GM21447 (cell line): ENCODE results near the gene WSCD2.

Source experiments
- ATAC-seq: cut with Tn5 transposase; IDR thresholded peaks from one replicate; pipeline ENCODE4 v1.9.1; 2021; ENCODE audit not compliant: unreplicated experiment

Gene WSCD2

DNA sequence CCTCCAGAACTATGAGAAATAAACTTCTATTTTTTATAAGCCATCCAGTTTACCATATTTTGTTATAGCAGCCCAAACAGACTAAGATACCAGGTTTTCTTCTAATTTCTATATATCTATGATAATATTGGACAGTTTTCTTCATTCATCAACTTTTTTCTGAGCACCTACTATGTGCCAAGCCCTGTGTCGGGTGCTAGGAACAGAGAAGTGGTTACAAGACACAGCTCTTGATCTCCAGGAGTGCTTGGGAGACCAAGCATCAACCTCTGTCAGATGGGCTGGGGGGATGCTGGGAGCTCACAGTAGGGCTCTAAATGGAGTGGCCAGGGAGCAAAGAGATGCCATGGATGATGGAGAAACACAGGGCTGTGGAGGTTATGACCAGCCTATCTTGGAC lies 2.9 kb upstream of the WSCD2 start:
- ATAC-seq: no peak

- no peak for ATAC-seq
Observed at GRCh38 chr12:108126990-108127501, 2.0 kb upstream of the WSCD2 start.

- ATAC-seq: no peak
Observed at GRCh38 chr12:108127654-108128053, 1.4 kb upstream of the WSCD2 start.

GRCh38 chr12:108128221-108129016 lies 669 bp upstream of the WSCD2 start:
- ATAC-seq: no peak

DNA sequence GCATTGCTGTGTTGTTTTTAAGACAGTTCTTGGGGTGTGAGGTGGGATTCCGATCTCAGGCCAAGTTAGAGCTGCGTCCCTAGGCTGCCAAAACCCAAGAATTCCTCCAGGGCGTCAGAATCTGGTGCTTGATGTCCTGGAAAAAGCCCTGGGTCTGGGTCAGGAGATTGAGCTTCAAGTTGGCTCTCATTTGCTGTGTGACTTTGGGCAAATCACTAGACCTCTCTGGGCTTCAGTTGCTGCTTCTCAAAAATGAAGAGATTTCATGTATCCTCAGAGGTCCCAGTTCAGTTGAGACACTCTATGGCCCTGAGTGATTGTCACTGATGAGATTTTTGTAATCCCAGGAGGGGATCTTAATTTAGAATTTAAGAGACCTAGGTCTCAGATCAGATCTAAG lies 1.9 kb downstream of the WSCD2 start:
- ATAC-seq: no peak

GRCh38 chr12:108131657-108132126 lies 2.6 kb downstream of the WSCD2 start:
- no peak for ATAC-seq

DNA sequence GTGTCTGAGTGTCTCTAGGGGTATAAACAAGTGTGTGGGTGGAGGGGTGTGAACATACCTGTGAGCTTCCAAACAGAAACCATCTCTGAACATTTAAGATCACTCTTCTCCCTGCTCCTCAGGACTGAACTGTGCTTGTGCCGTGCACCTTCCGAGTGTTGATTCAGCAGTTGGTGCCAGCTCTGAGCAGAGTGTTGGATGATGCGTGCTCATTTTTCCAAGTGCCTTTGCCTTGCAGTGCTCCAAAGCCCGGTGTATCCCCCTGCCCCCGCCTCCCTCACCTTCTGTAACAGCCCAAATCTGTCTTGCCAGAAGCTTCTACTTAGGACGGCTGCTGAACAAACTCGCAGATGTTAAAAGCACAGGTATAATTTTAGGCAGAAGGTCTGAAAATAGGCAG lies 4.4 kb downstream of the WSCD2 start:
- ATAC-seq: no peak

- ATAC-seq: no peak
Observed at GRCh38 chr12:108134744-108135143, 5.7 kb downstream of the WSCD2 start.

DNA sequence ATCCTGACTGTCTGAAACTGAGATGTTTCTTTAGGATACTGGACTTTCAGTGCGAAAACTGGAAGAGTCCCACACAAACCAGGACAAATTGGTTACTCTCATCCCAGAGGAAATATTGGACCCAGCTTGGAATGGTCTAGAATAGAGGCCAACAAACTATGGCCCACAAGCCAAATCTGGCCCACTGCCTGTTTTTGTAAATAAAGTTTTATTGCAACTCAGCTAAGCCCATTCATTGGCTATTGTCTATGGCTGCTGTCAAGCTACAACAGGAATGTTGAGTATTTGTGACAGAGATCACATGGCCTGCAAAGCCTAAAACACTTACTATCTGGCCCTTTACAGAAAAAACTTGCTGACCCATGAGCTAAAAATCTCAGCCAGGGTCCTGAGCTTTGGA lies 6.5 kb downstream of the WSCD2 start:
- no peak for ATAC-seq

- no peak for ATAC-seq
Observed at GRCh38 chr12:108136697-108137096, 7.6 kb downstream of the WSCD2 start.

GRCh38 chr12:108139454-108139853 lies 10.4 kb downstream of the WSCD2 start:
- ATAC-seq: no peak

GRCh38 chr12:108140501-108140900 lies 11.4 kb downstream of the WSCD2 start:
- no peak for ATAC-seq

GRCh38 chr12:108141600-108142130 lies 12.6 kb downstream of the WSCD2 start:
- no peak for ATAC-seq

- no peak for ATAC-seq
Observed at GRCh38 chr12:108143144-108143543, 14.1 kb downstream of the WSCD2 start.

- ATAC-seq: no peak
Observed at GRCh38 chr12:108144080-108144479, 15.0 kb downstream of the WSCD2 start.

- ATAC-seq: no peak
Observed at GRCh38 chr12:108145011-108145410, 15.9 kb downstream of the WSCD2 start.

- ATAC-seq: no peak
Observed at GRCh38 chr12:108146035-108146893, 17.2 kb downstream of the WSCD2 start.

DNA sequence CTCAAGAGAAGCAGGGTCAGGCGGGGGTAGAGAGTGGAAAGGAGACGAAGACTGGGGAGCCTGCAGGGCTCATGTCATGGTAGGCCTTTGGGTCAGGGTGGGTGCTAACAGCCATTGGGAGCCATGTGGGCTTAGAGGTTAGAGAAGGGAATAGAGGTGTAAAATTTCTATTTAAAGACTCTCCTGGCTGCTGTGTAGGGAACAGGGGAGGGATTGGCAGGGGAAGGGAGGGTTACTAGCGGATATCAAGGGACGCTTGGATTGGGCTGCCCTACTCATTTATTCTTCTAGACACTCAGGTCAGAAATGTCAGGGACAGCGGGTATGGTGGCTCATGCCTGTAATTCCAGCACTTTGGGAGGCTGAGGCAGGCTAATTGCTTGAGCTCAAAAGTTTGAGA lies 18.2 kb downstream of the WSCD2 start:
- no peak for ATAC-seq

- no peak for ATAC-seq
Observed at GRCh38 chr12:108148521-108149074, 19.5 kb downstream of the WSCD2 start.

DNA sequence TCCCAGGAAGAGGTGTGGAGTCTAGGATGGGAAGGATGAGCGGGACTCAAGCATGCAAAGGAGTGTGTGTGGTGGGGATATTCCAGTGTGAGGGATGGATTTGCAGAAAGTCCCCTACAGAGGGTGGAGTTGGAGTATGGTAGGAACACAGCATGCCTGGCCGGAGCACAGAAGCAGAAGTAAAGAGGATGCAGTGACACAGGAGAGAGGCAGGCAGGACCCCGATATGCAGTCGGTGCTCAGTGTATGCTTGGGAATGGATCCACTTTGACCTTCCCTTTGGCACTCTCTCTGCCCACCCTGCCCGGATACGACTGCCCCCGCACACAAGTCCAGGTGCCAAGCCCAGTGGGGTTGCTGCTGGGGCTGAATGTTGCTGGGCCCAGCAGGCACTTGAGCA lies 21.3 kb downstream of the WSCD2 start:
- no peak for ATAC-seq

DNA sequence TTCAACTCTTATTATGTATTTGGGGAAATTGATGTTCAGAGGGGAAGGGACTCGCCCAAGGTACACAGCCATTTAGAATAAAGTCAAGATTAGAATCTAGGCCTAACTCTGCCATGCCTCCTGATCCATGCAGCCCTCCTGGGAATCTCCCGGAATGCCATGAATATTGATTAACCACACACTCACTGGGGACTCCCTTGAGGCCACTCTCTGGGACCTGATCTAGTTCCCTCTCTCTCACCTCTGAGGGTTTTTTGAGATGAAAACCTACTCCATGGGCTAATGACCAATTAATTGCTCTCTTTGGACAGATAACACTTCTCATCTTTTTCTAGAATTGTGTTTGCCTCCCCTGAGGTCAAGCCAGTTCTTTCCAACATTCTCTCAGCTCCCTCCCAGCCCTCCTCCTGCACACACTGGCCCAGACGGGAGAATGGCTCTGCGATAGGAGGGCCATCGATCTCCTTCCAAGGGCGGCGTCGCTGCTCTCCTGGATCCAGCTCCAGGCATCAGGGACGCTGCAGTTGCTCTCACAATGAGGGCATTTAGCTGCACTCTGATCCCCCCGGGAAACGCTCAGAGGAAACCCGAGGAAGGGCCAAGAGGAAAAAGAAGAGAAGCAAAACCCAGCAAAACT lies 22.6 kb downstream of the WSCD2 start:
- no peak for ATAC-seq
